Measurements from ENCODE around the gene STAG1.
"Not testable (repeated sequence)": the region's sequence is repeated elsewhere in the genome, so short reads cannot be mapped to it uniquely, and the experiment has no call there.

Gene STAG1

DNA sequence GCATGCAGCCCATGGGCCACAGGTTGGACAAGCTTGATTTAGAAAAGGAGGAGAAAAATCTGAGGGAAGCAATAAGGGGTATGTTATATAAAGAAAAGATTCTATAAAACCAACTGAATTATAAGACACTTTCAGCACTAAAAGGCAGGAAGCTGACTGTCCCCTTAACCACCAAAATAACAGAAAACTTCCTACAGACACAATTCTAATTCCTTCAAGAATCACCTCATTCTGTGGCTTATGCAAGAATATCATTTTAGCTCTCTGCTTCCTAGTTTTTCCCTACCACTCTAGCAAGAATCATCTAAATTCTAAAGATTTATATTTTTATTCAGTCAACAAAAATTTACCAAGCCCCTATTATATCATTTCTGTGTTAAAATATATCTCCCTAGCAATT is 6.3 kb downstream of the STAG1 start:
- no peak for DNase-seq (ENCODE audit: low read depth in 3 of 3)

- no peak for DNase-seq (ENCODE audit: low read depth in 3 of 3)
Observed at GRCh38 chr3:136741063-136741462, 11.1 kb downstream of the STAG1 start.

DNA sequence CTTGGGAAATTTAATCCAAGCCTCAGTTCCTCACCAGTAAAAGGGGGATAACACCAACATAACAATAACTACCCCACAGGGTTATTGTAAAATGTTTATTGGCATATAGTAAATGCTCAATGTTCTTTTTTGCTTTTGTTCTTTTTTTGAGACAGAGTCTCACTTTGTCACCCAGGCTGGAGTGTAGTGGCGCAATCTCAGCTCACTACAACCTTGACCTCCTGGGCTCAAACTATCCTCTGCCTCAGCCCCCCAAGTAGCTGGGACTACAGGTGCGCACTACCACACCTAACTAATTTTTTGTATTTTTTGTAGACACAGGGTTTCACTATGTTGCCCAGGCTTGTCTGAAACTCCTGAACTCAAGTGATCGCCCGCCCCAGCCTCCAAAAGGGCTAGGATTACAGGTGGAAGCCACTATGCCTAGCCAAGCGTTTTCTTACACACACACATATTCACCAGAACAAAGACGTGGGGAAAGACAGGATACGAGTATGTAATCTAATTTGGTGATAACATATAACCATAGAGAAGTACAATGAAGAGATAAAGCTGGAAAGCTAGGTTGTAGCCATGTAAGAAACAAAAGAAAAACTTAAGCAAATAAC is 11.7 kb downstream of the STAG1 start:
- no peak for DNase-seq (ENCODE audit: low read depth in 3 of 3)

DNA sequence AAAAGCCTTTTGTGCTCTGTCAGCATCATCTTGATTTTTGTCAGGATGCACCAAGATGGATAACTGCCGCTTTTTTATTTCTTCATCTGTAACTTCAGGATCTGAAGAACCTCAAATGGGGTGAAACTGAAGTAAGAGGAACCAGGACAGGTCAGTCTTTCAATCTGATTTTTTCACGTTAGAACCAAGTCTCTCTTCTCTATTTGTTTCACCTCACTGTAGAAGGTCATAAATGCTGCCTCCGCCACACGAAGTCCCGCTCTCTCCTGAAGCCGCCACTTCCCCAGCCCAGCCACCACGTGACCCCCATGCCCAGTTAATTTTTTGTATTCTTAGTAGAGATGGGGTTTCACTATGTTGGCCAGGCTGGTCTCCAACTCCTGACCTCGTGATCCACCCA is 15.2 kb downstream of the STAG1 start:
- not testable (repeated sequence) for DNase-seq (ENCODE audit: low read depth in 3 of 3)

DNA sequence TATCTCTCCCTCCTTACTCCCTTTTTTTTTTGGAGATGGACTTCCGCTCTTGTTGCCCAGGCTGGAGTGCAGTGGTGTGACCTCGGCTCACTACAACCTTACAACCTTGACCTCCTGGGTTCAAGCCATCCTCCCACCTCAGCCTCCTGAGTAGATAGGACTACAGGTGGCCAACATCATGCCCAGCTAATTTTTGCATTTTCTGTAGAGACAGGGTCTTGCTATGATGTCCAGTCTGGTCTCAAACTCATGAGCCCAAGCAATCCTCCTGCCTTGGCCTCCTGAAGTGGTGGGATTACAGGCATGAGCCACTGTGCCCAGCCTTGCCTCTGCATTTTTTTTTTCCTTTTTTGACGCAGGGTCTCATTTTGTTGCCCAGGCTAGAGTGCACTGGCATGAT is 17.1 kb downstream of the STAG1 start:
- no peak for DNase-seq (ENCODE audit: low read depth in 3 of 3)

- DNase-seq (ENCODE audit: low read depth in 3 of 3) = no peak
Observed at GRCh38 chr3:136734382-136735070, 17.7 kb downstream of the STAG1 start.

DNA sequence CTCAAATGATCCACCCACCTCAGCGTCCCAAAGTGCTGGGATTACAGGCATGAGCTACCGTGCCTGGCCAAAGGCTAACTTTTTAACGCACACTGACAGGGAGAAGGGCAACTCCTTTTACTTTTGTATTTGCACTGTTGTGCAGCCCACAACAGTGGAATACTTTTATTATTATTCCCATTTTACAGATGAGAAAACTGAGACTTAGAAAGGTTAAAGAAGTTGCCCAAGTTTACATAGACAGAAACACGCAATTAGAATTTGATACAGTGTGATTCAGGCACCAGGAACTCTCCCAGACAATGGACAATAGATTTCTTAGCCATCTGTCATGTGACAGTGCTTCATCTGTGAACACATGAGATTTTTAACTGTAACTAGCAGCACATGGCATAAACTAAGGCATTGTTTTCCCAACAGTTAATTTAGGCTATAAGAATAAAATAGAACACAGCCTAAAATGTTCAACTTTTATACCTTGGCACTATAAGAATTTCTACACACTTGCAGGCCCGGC is 18.8 kb downstream of the STAG1 start:
- no peak for DNase-seq (ENCODE audit: low read depth in 3 of 3)

DNA sequence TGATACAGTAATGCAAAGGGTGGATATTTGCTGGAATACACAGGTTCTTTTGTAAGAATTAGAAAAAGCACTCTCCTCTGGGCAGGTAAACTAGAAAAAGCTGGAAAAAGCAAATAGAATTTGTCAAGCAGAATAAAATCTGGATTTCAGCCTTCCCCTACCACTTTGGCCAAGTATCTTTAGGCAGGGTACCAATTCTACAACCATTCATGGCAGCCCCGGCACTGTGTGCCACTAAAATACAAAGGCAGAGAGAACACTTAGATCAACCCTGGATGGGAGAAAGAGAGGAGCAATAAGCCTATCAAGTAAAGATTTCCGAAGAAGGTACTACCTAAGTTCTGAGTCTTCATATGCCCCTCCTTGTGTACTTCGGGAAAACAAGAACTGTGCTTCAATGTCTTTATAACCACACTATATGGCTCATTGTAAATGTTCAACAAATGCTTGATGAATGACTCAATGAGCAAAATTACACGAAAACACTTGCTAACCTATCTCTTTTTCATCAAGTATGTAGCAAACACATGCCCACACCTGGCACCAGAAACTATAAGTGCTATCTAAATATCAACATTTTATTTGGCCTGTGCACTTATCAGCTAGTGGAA is 20.8 kb downstream of the STAG1 start:
- no peak for DNase-seq (ENCODE audit: low read depth in 3 of 3)

DNA sequence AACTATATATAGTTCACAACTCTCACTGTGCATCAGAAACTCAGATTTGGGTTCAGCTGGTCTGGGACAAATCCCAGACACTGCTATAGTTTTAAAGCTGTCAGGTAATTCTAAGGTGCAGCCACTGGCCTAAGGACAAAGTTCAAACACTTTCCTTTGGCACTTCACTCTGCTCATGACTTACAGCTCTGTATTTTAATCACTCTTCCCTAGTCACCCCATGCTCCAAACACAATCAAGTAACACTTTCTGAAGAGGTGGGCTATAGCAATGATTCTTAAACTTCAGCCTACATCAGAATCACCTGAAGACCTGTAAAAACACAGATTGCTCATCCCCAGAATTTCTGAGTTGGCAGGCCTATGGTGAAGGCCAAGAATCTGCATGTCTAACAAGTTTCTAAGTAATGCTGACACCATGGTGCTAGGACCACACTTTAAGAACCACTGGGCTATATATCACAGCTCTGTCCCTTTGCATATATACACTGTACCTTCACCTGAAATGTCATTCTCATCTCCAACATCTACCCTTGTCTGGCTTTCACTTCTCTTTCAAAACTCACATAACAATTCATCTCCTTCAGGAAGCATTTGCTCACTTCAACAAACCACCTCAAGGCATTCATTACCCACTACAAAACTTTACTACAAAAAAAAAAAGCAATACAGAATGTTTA is 21.4 kb downstream of the STAG1 start:
- no peak for DNase-seq (ENCODE audit: low read depth in 3 of 3)

- no peak for DNase-seq (ENCODE audit: low read depth in 3 of 3)
Observed at GRCh38 chr3:136728918-136729317, 23.3 kb downstream of the STAG1 start.

DNA sequence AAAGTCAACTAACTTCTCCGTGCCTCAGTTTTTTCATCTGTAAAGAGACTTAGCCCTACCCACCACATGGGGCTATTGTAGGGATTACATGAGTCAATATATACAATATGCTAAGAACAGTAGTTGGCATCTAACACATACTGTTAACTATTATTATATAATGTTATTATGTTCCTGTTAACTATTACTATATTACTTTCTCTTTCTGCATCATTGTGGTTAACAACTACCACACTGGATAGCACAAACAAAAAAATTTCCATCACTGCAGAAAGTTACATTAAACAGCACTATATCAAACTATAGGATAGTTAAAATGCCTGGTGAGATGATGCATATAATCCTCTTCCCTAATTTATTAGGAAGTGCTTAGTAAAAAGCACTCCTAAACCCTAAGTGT is 23.7 kb downstream of the STAG1 start:
- no peak for DNase-seq (ENCODE audit: low read depth in 3 of 3)

DNA sequence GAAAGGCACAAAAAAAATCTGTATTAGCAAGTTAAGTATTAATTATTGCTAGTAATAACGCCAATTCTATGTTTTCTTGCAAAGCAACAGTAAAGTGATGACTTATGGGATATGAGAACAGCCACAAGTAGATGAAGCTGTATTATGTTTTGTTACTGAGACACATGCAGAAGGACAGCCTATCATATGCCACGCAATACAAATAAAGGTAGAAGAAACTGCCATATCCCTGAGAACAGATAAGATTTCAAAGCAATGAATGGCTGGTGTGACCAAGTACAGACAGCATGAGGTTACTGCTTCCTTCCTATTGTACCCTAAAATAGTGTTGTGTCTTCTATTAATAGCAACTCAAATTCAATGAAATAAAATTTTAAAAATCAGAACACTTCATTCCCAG is 26.7 kb downstream of the STAG1 start:
- DNase-seq (ENCODE audit: low read depth in 3 of 3) = no peak

GRCh38 chr3:136722916-136723315 is 29.3 kb downstream of the STAG1 start:
- not testable (repeated sequence) for DNase-seq (ENCODE audit: low read depth in 3 of 3)

GRCh38 chr3:136722399-136722798 is 29.8 kb downstream of the STAG1 start:
- not testable (repeated sequence) for DNase-seq (ENCODE audit: low read depth in 3 of 3)

- no peak for DNase-seq (ENCODE audit: low read depth in 3 of 3)
Observed at GRCh38 chr3:136720091-136720490, 32.1 kb downstream of the STAG1 start.

DNA sequence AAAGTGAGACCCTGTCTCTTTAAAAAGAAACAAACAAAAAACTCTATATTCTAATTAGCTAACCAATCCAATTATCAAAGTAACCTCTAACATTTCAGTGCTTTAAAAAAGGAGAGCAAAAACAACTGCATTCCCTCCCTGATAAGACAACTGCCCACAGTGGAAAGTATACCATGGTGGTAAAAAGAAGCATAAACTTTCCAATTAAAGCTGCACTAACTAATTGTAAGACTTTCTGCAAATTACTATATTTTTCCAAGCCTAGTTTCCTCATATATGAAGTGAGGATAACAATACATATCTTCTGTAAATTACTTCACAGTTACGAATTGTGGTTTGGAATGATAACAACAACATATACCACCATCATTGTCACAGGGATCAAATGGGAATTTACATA is 35.5 kb downstream of the STAG1 start:
- no peak for DNase-seq (ENCODE audit: low read depth in 3 of 3)

DNA sequence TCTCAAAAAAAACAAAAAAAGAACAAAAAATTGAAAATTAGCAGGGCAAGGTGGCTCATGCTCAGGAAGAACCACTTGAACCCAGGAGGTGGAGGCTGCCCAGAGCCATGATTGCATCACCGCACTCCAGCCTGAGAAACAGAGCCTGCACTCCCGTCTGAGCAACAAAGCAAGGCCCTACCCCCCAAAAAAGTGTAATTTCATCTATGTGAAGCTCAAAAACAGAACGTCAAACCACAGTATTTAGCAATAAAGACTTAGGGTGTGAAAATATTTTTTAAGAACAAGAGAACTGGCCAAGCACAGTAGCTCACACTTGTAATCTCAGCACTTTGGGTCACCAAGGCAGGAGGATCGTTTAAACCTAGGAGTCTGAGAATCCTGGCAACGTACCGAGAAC is 38.2 kb downstream of the STAG1 start:
- no peak for DNase-seq (ENCODE audit: low read depth in 3 of 3)

GRCh38 chr3:136712941-136713340 is 39.2 kb downstream of the STAG1 start:
- DNase-seq (ENCODE audit: low read depth in 3 of 3) = no peak

DNA sequence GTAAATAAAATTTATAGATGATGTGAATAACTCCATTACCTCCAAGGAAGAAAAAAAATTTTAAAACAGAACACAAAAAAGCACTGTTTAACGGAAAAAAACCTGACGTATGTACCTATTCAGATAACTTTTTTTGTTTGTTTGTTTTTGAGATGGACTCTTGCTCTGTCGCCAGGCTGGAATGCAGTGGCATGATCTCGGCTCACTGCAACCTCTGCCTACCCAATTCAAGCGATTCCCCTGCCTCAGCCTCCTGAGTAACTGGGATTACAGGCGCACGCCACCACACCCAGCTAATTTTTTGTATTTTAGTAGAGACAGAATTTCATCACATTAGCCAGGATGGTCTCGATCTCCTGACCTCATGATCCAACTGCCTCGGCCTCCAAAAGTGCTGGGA is 40.3 kb downstream of the STAG1 start:
- DNase-seq (ENCODE audit: low read depth in 3 of 3) = not testable (repeated sequence)

DNA sequence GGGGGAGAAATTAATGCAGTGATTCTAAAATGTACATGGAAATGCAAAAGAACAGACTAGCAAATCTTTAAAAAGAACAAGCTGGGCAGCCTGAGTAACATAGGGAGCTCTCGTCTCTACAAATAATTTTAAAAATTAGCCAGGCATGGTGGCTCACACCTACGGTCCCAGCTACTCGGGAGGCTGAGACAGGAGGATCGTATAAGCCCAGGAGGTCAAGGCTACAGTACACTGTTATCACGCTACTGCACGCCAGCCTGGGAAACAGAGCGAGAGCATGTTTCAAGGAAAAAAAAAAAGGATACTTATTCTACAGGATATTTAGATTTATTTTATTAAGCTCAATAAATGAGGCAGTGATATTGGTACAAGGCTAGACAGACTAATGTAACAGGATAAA is 40.9 kb downstream of the STAG1 start:
- no peak for DNase-seq (ENCODE audit: low read depth in 3 of 3)

DNA sequence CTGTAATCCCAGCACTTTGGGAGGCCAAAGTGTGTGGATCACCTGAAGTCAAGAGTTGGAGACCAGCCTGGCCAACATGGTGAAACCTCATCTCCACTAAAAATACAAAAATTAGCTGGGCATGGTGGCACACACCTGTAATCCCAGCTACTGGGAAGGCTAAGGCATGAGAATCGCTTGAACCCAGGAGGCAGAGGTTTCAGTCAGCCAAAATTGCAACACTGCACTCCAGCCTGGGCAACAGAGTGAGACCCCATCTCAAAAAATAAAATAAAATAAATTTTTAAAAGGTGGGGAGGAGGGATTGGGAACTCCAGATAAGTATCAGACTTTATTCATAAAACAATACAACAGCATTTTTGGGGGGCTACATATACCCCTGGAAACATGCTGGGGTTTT is 42.4 kb downstream of the STAG1 start:
- not testable (repeated sequence) for DNase-seq (ENCODE audit: low read depth in 3 of 3)

DNA sequence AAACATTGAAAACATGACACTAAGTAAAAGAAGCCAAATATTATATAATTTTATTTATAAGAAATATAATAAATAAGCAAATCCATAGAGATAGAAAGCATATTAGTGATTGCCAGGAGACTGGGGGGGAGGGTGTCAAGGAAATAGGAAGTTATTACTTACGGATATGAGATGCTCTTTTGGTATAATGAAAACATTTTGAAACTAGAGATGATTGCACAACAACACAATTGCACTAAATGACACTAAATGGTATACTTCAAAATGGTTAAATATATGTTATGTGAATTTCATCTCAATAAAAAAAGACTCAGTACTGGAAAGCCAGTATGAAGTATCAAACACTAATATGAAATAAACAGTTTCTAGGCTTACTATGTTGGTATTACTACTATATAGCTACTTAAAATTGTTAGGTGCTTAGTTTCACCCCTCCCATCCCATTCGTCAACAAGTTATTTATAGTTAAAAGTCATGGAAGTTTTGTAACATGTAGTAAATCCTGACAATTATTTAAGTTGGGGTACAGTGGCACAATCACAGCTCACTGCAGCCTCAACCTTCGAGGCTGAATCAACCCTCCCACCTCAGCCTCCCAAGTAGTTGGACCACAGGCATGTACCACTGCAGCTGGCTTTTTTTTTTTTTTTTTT is 43.7 kb downstream of the STAG1 start:
- DNase-seq (ENCODE audit: low read depth in 3 of 3) = no peak
